DND-41 (cell line): ENCODE data around the gene MFAP4.

ENCODE experiments used
- CTCF ChIP-seq: IDR thresholded peaks from 2 replicates; pipeline ENCODE4 v1.5.1; 2012; ENCODE audit warnings: borderline replicate concordance, low read length, moderate library complexity, mild to moderate bottlenecking; ENCODE audit not compliant: poor library complexity, severe bottlenecking; ENCODE audit errors: extremely low read depth
- EZH2 ChIP-seq: IDR thresholded peaks from 3 replicates; pipeline ENCODE4 v1.6.1; 2012; ENCODE audit warnings: borderline replicate concordance, low read depth, mild to moderate bottlenecking, moderate library complexity, low read length, inconsistent platforms; ENCODE audit not compliant: severe bottlenecking

DNA sequence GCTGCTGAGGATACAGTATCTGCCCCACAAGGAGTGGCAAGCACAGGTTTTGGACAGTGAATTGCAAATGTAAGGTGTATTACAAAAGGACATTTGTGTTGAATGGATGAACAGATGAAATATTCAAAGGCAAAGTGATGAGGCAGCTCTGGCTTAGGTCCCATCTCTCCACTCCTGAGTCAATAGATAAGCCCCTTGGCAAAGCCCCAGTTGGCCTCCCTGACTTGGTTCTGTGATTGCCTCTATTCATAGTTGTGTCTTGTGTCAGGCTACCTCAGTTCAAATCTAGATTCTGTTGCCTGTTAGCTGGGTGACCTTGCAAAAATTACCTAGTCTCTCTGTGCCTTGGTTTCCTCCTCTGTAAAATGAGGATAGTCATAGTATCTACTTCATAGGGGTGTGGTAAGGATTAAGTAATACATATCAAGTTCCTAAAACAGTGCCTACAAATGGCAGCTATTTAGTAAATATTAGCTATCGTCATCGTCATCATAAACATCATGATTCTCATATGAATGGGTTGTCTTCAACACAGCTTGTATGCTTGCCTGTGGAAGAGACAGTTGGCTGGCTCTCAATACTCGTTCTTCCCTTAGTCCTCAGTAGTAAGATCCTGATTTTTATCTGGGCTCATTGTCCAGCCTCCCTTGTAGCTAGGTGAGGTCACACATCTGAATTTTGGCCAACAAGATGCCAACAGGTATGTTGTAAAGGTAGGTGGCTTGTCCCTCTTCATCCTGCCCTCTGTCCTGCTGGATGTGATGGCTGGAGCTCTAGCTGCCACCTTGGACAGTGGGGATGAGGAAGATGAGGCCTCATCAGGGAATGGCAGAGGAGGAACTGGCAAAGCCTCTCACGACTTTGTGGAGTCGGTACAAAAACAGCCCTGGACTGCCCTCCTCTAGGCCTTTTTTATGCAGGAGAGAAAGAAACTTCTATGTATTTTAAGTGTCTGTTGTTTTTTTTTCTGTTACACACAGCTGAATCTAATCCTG is 2.1 kb upstream of the MFAP4 start:
- no peak for TF ChIP-seq CTCF
- TF ChIP-seq EZH2: no peak
